Sciatic nerve (tissue), 2 donors: Measurements from ENCODE around the gene SORD. TPM values are rescaled to one million over a fixed set of nuclear protein-coding genes. Genes with fewer than 3 reads are reported as not detected.

Experiments
- ATAC-seq: fragments of 200-7000 bp; cut with Tn5 transposase; one replicate; pipeline ENCODE4 v1.9.1; 2020; ENCODE audit warnings: mild to moderate bottlenecking, moderate library complexity
- DNase-seq: peaks from one replicate; pipeline ENCODE4 v3.0.0-alpha.2; 2020; ENCODE audit warnings: low spot score
- intact Hi-C: fragments of 100-400 bp; cut with DNase I; formaldehyde crosslinking; loops from one replicate; pipeline ENCODE4 v1.14.2; 2022
- total RNA-seq: library from RNA; stranded (reverse); fragmentation: NEBNext Ultra II Directional; extraction: Animal tissue kit (Norgen Biotek cat#: 25700); gene quantifications from one replicate; pipeline ENCODE4 v1.2.1, GENCODE V29; 2021
- donor health status: DM: no; HTN: no; CAD: no.
- donor health status: DM: no; HTN: no; CAD: no.

SORD gene
- total RNA-seq, 1 donor from 2014 or later, result 15.4 TPM

DNA sequence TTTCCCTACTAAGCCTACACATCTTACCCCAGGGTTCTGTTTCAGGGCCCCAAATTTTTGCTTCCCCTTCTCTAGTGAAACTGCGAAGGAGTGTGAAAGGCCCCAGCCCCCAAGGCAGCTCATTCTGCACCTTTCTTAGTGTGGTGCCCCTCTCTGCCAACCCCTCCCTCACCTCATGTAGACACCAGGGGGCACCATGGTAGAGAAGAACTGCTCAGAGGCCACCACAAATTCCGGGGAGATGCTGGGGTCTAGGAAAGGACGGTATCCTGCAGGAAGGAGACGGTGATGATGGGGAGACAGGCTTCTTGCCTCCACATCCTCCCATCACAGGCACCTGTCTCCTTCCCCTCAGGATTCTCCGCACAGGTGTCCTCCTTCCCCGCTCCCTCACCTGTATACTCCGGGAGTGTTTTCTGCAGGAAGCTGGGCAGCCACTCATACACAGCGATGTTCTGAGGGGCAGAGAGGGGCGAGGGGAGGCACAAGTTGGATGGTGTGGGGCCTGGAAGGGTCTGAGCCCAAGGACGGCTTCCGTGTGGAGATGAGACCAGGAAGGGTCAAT, 87.3 kb downstream of the SORD start:
- ATAC-seq, result no peak
- intact Hi-C loops, result no loop called here
- DNase-seq, result no peak

DNA sequence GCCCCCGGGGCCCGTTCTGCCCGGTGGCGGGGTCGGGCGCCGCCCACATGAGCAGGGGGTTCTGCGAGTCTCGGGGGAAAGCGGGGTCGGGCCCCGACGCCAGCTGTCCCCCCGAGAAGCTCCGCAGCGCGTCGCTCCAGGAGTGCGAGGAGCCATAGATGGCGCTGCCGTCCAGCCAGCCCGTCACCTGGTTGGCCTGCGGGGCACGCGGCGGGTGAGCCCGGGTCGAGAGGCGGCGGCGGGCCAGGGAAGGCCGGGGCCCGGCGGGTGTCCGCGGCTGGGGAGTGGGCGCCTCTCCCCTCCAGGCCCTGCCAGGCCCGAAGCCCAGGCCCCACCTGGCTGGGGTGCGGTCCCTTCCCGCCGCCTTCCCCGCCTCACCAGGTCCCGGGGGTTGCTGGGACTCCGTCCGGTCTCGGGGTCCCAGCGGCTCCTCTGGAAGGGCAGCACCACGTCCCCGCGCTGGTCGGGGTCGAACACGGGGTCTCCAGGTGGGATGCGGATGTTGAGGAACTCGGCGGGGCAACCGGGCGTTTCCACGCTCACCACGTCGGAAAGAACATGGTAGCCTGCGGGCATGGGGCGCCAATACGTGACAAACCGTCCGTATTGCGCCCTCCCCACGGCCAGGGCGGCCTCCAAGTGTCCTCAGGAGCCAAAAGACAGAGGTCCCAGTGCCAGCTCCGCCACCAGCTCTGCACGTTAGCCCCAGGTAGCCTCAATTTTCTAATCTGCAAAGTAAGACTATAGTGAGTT, 88.6 kb downstream of the SORD start:
- ATAC-seq (no peak), DNase-seq (no peak)
- intact Hi-C loops, result no loop called here

GRCh38 chr15:45112143-45112590, 89.2 kb downstream of the SORD start:
- ATAC-seq, result no peak
- intact Hi-C loops, result no loop called here
- DNase-seq, result no peak

GRCh38 chr15:45112591-45113379, 89.8 kb downstream of the SORD start:
- intact Hi-C loops, result no loop called here
- DNase-seq (no peak), ATAC-seq (no peak)

- intact Hi-C loops, result no loop called here
- ATAC-seq (no peak), DNase-seq (no peak)
These were observed 90.5 kb downstream of the SORD start for GRCh38 chr15:45113380-45113990.

DNA sequence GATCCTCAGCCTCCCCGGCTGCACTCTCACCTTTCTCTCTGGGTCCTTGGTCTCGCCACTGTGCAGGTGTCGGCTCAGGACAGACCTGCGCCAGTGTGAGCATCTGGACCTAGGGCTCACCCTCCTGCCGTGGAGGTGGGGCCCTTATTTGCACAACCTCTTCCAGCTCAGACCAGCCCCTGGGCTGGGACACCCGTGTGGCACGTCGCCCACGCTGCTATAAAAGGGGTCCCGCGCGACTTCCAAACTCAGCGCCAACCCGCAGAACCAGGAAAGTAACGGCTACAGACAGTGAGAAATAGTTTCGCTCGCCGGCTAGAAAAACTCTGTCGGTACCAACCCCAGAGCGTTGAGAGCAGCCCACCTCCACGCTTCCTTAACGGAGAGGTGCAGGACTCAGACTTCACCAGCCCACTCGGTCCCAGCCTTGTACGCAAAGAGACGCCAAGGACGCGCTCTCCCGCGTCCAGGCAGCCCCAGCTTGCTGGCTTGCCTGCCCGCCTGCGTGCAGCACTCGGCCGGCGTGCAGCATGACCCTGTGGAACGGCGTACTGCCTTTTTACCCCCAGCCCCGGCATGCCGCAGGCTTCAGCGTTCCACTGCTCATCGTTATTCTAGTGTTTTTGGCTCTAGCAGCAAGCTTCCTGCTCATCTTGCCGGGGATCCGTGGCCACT, 91.2 kb downstream of the SORD start, which contains the start of the genes DUOX2 and DUOXA2:
Gene DUOX2 (minus strand): TSS at position 97 of the 675 bp plus-strand sequence. CDS start 761 bp downstream, outside the sequence.
Gene DUOXA2 (plus strand): TSS at position 251 of the 675 bp plus-strand sequence. CDS start 280 bp downstream, at position 531.
- DNase-seq (no peak), ATAC-seq (no peak)
- intact Hi-C loops, result no loop called here

DNA sequence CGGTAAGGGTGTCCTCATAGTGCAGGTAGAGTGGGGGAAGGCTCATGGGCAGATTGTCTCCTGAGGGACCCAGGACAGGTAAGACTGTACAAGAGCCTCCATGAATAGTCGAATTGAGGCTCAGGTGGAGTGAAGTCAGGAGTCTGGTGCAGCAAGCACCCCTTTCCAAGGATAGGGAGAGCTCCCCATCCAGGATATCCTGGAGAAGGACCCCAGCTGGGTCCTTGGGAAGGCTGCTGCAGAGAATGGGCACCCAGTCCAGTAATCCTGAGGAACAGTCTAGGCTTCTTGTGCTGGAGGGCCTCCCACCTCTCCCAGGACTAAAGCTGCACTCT, 91.7 kb downstream of the SORD start:
- ATAC-seq (no peak), DNase-seq (no peak)
- intact Hi-C loops, result no loop called here

GRCh38 chr15:45115312-45115820, 92.4 kb downstream of the SORD start:
- DNase-seq, result no peak
- no peak for ATAC-seq
- intact Hi-C loops, result no loop called here

DNA sequence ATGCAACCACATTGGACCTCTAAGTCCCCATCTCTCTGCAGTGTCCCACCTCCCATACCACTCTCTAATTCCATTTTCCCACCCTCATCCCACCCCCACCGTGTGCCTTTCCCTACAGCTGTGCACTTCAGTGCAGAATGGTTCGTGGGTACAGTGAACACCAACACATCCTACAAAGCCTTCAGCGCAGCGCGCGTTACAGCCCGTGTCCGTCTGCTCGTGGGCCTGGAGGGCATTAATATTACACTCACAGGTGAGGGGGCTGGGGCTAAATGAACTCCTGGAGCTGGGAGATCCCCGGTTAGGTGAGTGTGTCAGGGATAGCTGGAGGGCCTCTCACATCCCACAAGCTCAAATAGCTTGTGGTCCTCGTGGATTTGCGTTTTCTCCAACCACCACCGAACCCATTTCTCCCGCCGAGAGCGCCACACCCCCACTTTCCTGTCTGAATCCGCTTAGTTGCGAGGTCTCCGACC, 93.0 kb downstream of the SORD start:
- intact Hi-C loops, result no loop called here
- ATAC-seq (no peak), DNase-seq (no peak)

DNA sequence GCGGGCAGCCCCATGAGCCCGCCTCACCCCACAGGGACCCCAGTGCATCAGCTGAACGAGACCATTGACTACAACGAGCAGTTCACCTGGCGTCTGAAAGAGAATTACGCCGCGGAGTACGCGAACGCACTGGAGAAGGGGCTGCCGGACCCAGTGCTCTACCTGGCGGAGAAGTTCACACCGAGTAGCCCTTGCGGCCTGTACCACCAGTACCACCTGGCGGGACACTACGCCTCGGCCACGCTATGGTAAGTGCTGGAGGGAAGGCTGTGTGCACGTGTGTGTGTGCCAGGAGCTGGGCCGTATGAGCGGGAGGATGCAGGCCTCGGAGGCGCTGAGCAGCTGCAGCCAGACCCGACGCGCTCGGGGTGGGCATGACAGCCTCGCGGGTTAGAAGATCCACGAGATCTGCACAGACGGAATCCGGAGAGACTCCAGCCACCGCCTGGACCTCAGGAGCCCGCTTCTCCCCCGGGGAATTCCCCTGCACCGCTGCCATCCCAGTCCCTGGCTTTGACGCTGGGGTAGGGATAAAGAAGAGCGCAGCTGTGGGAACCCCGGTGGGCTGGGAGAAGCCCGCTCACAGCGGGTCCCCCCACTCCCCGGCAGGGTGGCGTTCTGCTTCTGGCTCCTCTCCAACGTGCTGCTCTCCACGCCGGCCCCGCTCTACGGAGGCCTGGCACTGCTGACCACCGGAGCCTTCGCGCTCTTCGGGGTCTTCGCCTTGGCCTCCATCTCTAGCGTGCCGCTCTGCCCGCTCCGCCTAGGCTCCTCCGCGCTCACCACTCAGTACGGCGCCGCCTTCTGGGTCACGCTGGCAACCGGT, 93.7 kb downstream of the SORD start:
- intact Hi-C loops, result no loop called here
- ATAC-seq (peak; percentile 13), DNase-seq (no peak)

- peak; percentile 57 for ATAC-seq
- DNase-seq, result no peak
- intact Hi-C loops, result no loop called here
These were observed 94.5 kb downstream of the SORD start for GRCh38 chr15:45117308-45118130.

DNA sequence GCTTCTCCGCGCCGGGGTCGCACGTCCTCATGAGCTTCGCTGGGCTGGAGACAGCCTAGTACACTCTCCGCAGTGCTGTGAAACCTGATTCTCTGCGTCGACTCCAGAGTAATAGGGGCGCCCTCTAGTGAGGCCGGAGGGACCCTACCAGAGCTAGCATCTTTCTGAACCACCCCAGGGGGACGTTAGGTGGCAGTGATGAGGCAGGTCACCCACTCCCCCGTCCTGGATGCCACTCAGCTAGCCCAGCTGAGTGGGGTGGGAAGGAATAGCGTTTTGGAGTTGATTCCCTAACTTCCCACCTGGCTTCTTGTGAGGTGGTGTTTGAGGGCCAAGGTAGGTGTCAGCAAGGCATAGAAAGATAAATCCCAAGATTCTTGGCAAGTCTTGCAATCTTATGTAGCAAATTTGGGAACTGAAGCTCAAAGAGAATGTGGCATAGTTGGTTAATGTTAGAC, 95.2 kb downstream of the SORD start:
- intact Hi-C loops, result no loop called here

DNA sequence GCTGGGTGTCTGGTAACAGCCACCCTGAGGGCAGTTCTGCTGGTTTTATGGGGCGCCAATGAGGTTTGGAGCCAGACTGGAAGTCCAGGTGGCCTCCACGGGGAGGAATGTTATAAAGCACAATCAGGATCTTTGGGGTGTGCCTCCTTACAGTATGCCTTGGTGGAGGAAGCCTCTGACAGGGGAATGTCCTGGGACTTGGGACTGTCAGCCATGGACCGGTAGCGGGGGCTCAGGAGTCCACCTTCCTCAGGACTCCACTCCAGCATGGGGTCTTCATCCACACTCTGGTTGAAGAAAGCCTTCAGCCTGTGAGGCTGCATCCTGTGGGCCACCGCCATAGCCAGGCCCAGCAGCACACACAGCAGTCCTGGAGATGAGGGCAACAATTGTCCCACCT, 96.0 kb downstream of the SORD start:
- intact Hi-C loops, result no loop called here

More for the DNA sequence above, 95.2 kb downstream of the SORD start:
- peak; percentile 96 for ATAC-seq
- DNase-seq, result peak; percentile 91

DNA sequence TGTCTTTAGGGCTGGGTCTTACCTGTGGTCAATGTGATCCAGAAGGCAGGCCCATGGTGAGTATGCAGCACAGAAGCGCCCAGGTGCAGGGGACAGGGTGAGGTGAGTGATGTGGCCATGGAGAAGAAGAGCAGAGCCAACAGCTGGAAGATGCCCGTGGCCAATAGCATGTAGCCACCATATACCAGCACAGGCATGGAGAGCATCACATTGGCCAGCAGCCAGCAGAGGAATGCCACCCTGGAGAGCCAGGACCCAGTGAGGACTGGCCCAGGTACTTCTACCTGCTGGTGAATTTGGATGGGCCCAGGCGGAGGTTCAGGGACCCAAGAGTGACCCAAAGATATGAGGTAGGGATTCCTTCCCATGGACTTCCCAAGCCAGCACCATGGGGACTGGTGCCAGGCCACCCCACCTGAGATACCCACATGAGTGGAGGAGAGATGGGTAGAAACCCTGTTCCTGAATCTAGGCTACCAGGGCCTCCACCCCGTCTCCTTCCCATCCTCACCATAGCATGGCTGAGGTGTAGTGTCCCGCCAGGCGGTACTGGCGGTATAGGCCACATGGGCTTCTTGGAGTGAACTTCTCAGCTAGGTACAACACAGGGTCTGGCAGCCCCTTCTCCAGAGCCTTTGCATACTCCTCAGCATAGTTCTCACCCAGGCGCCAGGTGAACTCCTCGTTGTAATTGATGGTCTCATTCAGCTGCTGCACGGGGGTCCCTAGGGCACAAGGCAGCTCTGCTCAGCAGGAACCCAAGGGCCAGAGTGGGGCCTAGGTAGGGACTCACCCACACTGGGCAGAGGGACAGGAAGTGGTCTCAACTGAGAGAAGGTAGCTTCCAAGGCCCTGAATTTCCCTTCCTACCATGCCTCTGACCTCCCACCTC, 97.3 kb downstream of the SORD start:
- ATAC-seq (no peak), DNase-seq (no peak)
- intact Hi-C loops, result no loop called here

More for the DNA sequence above, 96.0 kb downstream of the SORD start:
- ATAC-seq, result no peak
- DNase-seq, result no peak

DNA sequence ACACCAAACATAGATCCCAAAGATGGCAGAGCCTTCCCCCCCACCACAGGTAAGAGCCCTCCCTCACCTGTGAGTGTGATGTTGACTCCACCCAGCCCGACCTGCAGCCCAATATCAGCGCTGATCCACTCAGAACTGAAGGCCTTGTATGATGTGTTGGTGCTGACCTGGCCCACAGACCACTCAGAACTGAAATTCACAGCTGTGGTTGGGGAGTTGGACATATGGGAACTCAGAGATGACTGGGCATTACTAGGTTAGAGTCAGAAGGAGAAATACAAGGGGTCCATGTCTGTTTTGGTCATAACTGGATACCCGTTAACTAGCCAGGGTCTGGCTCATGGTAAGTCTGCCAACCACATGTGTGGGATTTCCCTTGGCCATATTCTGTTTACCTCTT, 98.0 kb downstream of the SORD start:
- intact Hi-C loops, result no loop called here
- DNase-seq, result no peak

More for the DNA sequence above, 98.0 kb downstream of the SORD start:
- ATAC-seq, result no peak
